H9 (cell line): ENCODE results near the gene ZNF614. TPM values are rescaled to one million over a fixed set of nuclear protein-coding genes. Genes with fewer than 3 reads are reported as not detected.

Source experiments
- DNase-seq: peaks from one replicate; pipeline ENCODE4 v3.0.0-alpha.2; 2017
- H2AFZ ChIP-seq: one replicate; pipeline ENCODE4 v1.6.1; 2013; ENCODE audit warnings: mild to moderate bottlenecking, low read length, control low read depth, moderate library complexity
- H2AK5ac ChIP-seq: 2 replicates; pipeline ENCODE4 v1.6.1; 2013; ENCODE audit warnings: low read length, control low read depth, mixed read lengths; ENCODE audit not compliant: insufficient read length
- H2BK120ac ChIP-seq: one replicate; pipeline ENCODE4 v1.6.1; 2013; ENCODE audit warnings: low read depth, mild to moderate bottlenecking, low read length, control low read depth, inconsistent platforms; ENCODE audit not compliant: poor library complexity, severe bottlenecking
- H2BK12ac ChIP-seq: 2 replicates; pipeline ENCODE4 v1.6.1; 2013; ENCODE audit warnings: low read length, control low read depth, mixed read lengths, low read depth; ENCODE audit not compliant: insufficient read length
- H2BK15ac ChIP-seq: 2 replicates; pipeline ENCODE4 v1.6.1; 2013; ENCODE audit warnings: low read depth, low read length, control low read depth
- H2BK20ac ChIP-seq: one replicate; pipeline ENCODE4 v1.6.1; 2013; ENCODE audit warnings: low read depth, mild to moderate bottlenecking, low read length, control low read depth, inconsistent platforms; ENCODE audit not compliant: poor library complexity, severe bottlenecking
- H2BK5ac ChIP-seq: 2 replicates; pipeline ENCODE4 v1.6.1; 2013; ENCODE audit warnings: low read length, control low read depth, mixed read lengths; ENCODE audit not compliant: insufficient read length
- H3K14ac ChIP-seq: 2 replicates; pipeline ENCODE4 v1.6.1; 2013; ENCODE audit warnings: low read length, control low read depth; ENCODE audit not compliant: insufficient read depth
- H3K18ac ChIP-seq: 2 replicates; pipeline ENCODE4 v1.6.1; 2013; ENCODE audit warnings: low read depth, mild to moderate bottlenecking, mixed read lengths, low read length, control low read depth; ENCODE audit not compliant: insufficient read length
- H3K23ac ChIP-seq: 2 replicates; pipeline ENCODE4 v1.6.1; 2013; ENCODE audit warnings: low read length, control low read depth, mixed read lengths, low read depth; ENCODE audit not compliant: insufficient read length
- H3K23me2 ChIP-seq: 2 replicates; pipeline ENCODE4 v1.6.1; 2013; ENCODE audit warnings: low read depth, mild to moderate bottlenecking, mixed read lengths, low read length, control low read depth; ENCODE audit not compliant: insufficient read length, poor library complexity, severe bottlenecking
- H3K27ac ChIP-seq: 2 replicates; pipeline ENCODE4 v1.5.1; 2013; ENCODE audit warnings: low read length, control low read depth, mixed read lengths, low read depth; ENCODE audit not compliant: insufficient read length
- H3K27me3 ChIP-seq: 2 replicates; pipeline ENCODE4 v1.6.1; 2013; ENCODE audit warnings: low read length, control low read depth, inconsistent platforms; ENCODE audit not compliant: insufficient read depth
- H3K4ac ChIP-seq: 2 replicates; pipeline ENCODE4 v1.6.1; 2013; ENCODE audit warnings: low read depth, mild to moderate bottlenecking, control low read depth, inconsistent platforms, low read length, moderate library complexity
- H3K4me1 ChIP-seq: 2 replicates; pipeline ENCODE4 v1.6.1; 2013; ENCODE audit warnings: low read length, control low read depth, inconsistent platforms; ENCODE audit not compliant: insufficient read depth
- H3K4me2 ChIP-seq: 2 replicates; pipeline ENCODE4 v1.6.1; 2013; ENCODE audit warnings: low read length, control low read depth, mixed read lengths; ENCODE audit not compliant: insufficient read length, insufficient read depth
- H3K56ac ChIP-seq: 2 replicates; pipeline ENCODE4 v1.6.1; 2013; ENCODE audit warnings: low read depth, mild to moderate bottlenecking, mixed read lengths, low read length, control low read depth; ENCODE audit not compliant: insufficient read length
- H3K79me1 ChIP-seq: 2 replicates; pipeline ENCODE4 v1.6.1; 2013; ENCODE audit warnings: low read depth, mild to moderate bottlenecking, moderate library complexity, low read length, control low read depth, inconsistent platforms; ENCODE audit not compliant: insufficient read depth, poor library complexity, severe bottlenecking
- H3K79me2 ChIP-seq: 2 replicates; pipeline ENCODE4 v1.6.1; 2013; ENCODE audit warnings: low read length, control low read depth, inconsistent platforms; ENCODE audit not compliant: insufficient read depth
- H3K9ac ChIP-seq: 2 replicates; pipeline ENCODE4 v1.6.1; 2013; ENCODE audit warnings: low read length, control low read depth, mixed read lengths; ENCODE audit not compliant: insufficient read length; ENCODE audit errors: extremely low read depth
- H3K9me3 ChIP-seq: one replicate; pipeline ENCODE4 v1.6.1; 2013; ENCODE audit warnings: low read depth, low read length, inconsistent platforms; ENCODE audit not compliant: control insufficient read depth
- H3T11ph ChIP-seq: one replicate; pipeline ENCODE4 v1.6.1; 2013; ENCODE audit warnings: mild to moderate bottlenecking, low read length, control low read depth, inconsistent platforms
- H4K20me1 ChIP-seq: one replicate; pipeline ENCODE4 v1.6.1; 2013; ENCODE audit not compliant: control insufficient read depth, insufficient read length, insufficient read depth
- H4K5ac ChIP-seq: 2 replicates; pipeline ENCODE4 v1.6.1; 2013; ENCODE audit warnings: low read depth, mild to moderate bottlenecking, mixed read lengths, low read length, control low read depth; ENCODE audit not compliant: insufficient read length
- H4K8ac ChIP-seq: replicated peaks from 2 replicates; pipeline ENCODE4 v1.6.1; 2013; ENCODE audit warnings: low read length, control low read depth, mixed read lengths, low read depth; ENCODE audit not compliant: insufficient read length
- H4K91ac ChIP-seq: 2 replicates; pipeline ENCODE4 v1.6.1; 2013; ENCODE audit warnings: low read depth, mild to moderate bottlenecking, moderate library complexity, mixed read lengths, low read length, control low read depth; ENCODE audit not compliant: insufficient read length
- H3K27ac Mint-ChIP-seq, 3 experiments: 2 replicates in 2 of 3; 3 replicates in 1 of 3; pipeline ENCODE4 v1.8.0; 2020 to 2021; ENCODE audit warnings: mixed read lengths in 3 of 3, mild to moderate bottlenecking in 1 of 3, moderate library complexity in 1 of 3
- H3K27me3 Mint-ChIP-seq: 2 replicates; pipeline ENCODE4 v1.8.0; 2021; ENCODE audit warnings: low read depth, mild to moderate bottlenecking, moderate library complexity, mixed read lengths
- H3K36me3 Mint-ChIP-seq, 3 experiments: 2 replicates in 2 of 3; 3 replicates in 1 of 3; pipeline ENCODE4 v1.8.0; 2020 to 2021; ENCODE audit warnings: low read depth in 3 of 3, mixed read lengths in 3 of 3; ENCODE audit not compliant: insufficient read depth in 1 of 3
- H3K4me1 Mint-ChIP-seq, 2 experiments: 2 replicates each; pipeline ENCODE4 v1.8.0; 2020; ENCODE audit warnings: mixed read lengths in 2 of 2
- H3K4me3 Mint-ChIP-seq, 2 experiments: 2 replicates in 1 of 2; 3 replicates in 1 of 2; pipeline ENCODE4 v1.8.0; 2020 to 2021; ENCODE audit warnings: mild to moderate bottlenecking in 2 of 2, mixed read lengths in 2 of 2, moderate library complexity in 1 of 2
- H3K9me3 Mint-ChIP-seq, 2 experiments: 2 replicates in 1 of 2; 3 replicates in 1 of 2; pipeline ENCODE4 v1.8.0; 2020; ENCODE audit warnings: mild to moderate bottlenecking in 2 of 2, mixed read lengths in 2 of 2, moderate library complexity in 1 of 2
- CTCF ChIP-seq: fragments of 200-600 bp; sonication (generic); conservative IDR thresholded peaks from 3 replicates; pipeline ENCODE4 v1.8.0; 2021; ENCODE audit warnings: antibody characterized with exemption, mild to moderate bottlenecking
- WGBS: extraction: QIAGEN DNeasy Blood & Tissue Kit; methylation state at CpG from one replicate; pipeline ENCODE4 v1.1.7; 2013; ENCODE audit warnings: missing lambda C conversion rate, low lambda C conversion rate, mixed read lengths; ENCODE audit not compliant: insufficient read length; ENCODE audit errors: extremely low coverage; 5-methylcytosine and 5-hydroxymethylcytosine counted together
- total RNA-seq: library from RNA; stranded (reverse); gene quantifications from 2 replicates; pipeline ENCODE4 v1.2.1, GENCODE V29; 2021

The ZNF614 gene
- total RNA-seq, 1 experiment from 2014 or later = 23.1 TPM

GRCh38 chr19:52010674-52011073, 17.5 kb downstream of the ZNF614 start:
- TF ChIP-seq CTCF = no peak
- no peak overlapping the region for H4K8ac ChIP-seq
- no CpG with 5 or more reads among the region's 1 CpG for WGBS
- Mint-ChIP-seq H3K4me1 (peaks cover 8 to 14% of the 10 kb centered on the region in 2 experiments), H3K4me3 (no peak overlapping the region), H3K27ac (no peak overlapping the region), H3K27me3 (no peaks in the 10 kb centered on the region), H3K36me3 (peaks cover 30 to 36% (median 36%) of the 10 kb centered on the region in 3 experiments), H3K9me3 (peaks cover 13 to 16% of the 10 kb centered on the region in 2 experiments)
- no peaks in the 10 kb centered on the region for H4K20me1 ChIP-seq
- H3K4me1 ChIP-seq = no peaks in the 10 kb centered on the region
- H4K5ac ChIP-seq = no peak overlapping the region
- no peak overlapping the region for H3K23ac ChIP-seq
- H2AFZ ChIP-seq = no peak overlapping the region
- no peak overlapping the region for H2BK12ac ChIP-seq
- no peak overlapping the region for H3T11ph ChIP-seq
- no peak overlapping the region for H2BK20ac ChIP-seq
- no peak overlapping the region for H3K56ac ChIP-seq
- no peak overlapping the region for H2BK5ac ChIP-seq
- H3K18ac ChIP-seq = no peak overlapping the region
- no peak overlapping the region for H3K4me2 ChIP-seq
- H2BK15ac ChIP-seq = no peak overlapping the region
- H3K9me3 ChIP-seq = no peaks in the 10 kb centered on the region
- H2BK120ac ChIP-seq = no peak overlapping the region
- H3K14ac ChIP-seq = no peak overlapping the region
- no peaks in the 10 kb centered on the region for H3K79me1 ChIP-seq
- DNase-seq = no peak
- no peaks in the 10 kb centered on the region for H3K27me3 ChIP-seq
- no peak overlapping the region for H2AK5ac ChIP-seq
- H3K79me2 ChIP-seq = no peaks in the 10 kb centered on the region
- no peak overlapping the region for H3K4ac ChIP-seq
- H4K91ac ChIP-seq = no peak overlapping the region
- peaks cover 6% of the 10 kb centered on the region for H3K23me2 ChIP-seq
- no peak overlapping the region for H3K9ac ChIP-seq
- no peak overlapping the region for H3K27ac ChIP-seq
